ENCODE measurements around the gene RFESD. TPM values are rescaled to one million over a fixed set of nuclear protein-coding genes. Genes with fewer than 3 reads are reported as not detected.

The RFESD gene
- total and polyA plus RNA-seq, 2 of the 13 experiments (the other 11 are each of a cell fraction or from before 2014, with no cell fraction given), result 1.1 to 2.2 TPM

DNA sequence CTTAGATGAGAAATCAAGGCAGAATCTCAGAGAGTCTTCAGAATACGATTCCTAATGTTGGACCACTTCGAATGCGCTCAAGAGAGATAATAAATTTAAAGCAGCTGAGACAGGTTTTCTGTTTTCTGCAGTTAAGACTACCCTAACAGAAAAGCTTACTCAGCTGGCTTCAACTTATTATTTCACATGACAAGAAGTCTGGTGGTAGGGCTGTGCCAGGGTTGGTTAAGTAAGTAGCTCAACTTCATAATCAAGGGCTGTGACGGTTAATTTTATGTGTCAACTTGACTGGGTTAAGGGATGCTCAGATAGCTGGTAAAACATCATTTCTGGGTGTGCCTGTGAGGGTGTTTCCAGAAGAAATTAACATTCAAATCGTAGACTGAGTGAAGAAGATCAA lies 22.9 kb upstream of the RFESD start:
- Histone ChIP-seq H2AFZ (ENCODE audit: low read length) (no peak overlapping the region), H3K27ac (ENCODE audit: extremely low read length, insufficient read depth, low read length) (no peak overlapping the region), H3K27me3 (ENCODE audit: control insufficient read depth in 1 of 2, insufficient read depth in 2 of 2, low read length in 2 of 2) (peaks cover 7 to 50% of the 10 kb centered on the region in 2 experiments), H3K9me3 (ENCODE audit: low read length) (no peaks in the 10 kb centered on the region), H3K9ac (ENCODE audit: insufficient read depth, low read depth, low read length) (no peak overlapping the region), H3K4me2 (ENCODE audit: low read depth, low read length) (no peak overlapping the region), H3K4me3 (replicated peaks in 1 of 3; ENCODE audit: insufficient read depth in 1 of 3, low read depth in 2 of 3, low read length in 3 of 3) (no peak overlapping the region), H3K79me2 (ENCODE audit: insufficient read depth, low read length) (no peaks in the 10 kb centered on the region), H4K20me1 (ENCODE audit: insufficient read depth, low read length) (no peaks in the 10 kb centered on the region), H3K4me1 (ENCODE audit: insufficient read depth, low read length) (peaks cover 25% of the 10 kb centered on the region), H3K36me3 (replicated peaks in 1 of 2; ENCODE audit: control insufficient read depth in 1 of 2, insufficient read depth in 2 of 2, low read length in 2 of 2) (no peaks in the 10 kb centered on the region)
- FAIRE-seq (no peak), ATAC-seq (no peak), DNase-seq (ENCODE audit: low spot score) (no peak)
- ChIA-PET CTCF (ENCODE audit: low intra/inter-chr PET ratio, low total read pairs) (no interaction called here), POLR2A (interaction anchor here (1.1 kb wide), 1 partner anchor 23 kb away, joined by 4 read pairs; the partner anchor contains the start of gene RFESD)
- no peak for TF ChIP-seq ZNF713 (CRISPR knock-in tag; IDR thresholded peaks at IDR 0.05)
- no peak for TF ChIP-seq ARNTL (CRISPR knock-in tag; IDR thresholded peaks at IDR 0.05)
- no peak for TF ChIP-seq ZNF552 (CRISPR knock-in tag; IDR thresholded peaks at IDR 0.05; ENCODE audit: borderline replicate concordance)
- no peak for TF ChIP-seq ZNF414 (CRISPR knock-in tag; IDR thresholded peaks at IDR 0.05)
- no peak for TF ChIP-seq ZNF543 (CRISPR knock-in tag; IDR thresholded peaks at IDR 0.05)
- no peak for TF ChIP-seq ZFP41 (CRISPR knock-in tag; IDR thresholded peaks at IDR 0.05; ENCODE audit: borderline replicate concordance)
- TF ChIP-seq SKIL (CRISPR knock-in tag; IDR thresholded peaks at IDR 0.05; ENCODE audit: borderline replicate concordance), result no peak
- intact Hi-C loops (cut with micrococcal nuclease; ENCODE audit: unreplicated experiment), result no loop called here
- in situ Hi-C loops (cut with HindIII; ENCODE audit: extremely low pct_ligation_motif_present, low pct_unique_long_range_greater_than_20kb), result no loop called here
- BruUV-seq (replicated peaks), result no TSS peak
- 41% methylated on average over 5 of the region's 5 CpGs for WGBS (ENCODE audit: low lambda C conversion rate)
